ENCODE measurements around the gene SLK.

SLK gene

DNA sequence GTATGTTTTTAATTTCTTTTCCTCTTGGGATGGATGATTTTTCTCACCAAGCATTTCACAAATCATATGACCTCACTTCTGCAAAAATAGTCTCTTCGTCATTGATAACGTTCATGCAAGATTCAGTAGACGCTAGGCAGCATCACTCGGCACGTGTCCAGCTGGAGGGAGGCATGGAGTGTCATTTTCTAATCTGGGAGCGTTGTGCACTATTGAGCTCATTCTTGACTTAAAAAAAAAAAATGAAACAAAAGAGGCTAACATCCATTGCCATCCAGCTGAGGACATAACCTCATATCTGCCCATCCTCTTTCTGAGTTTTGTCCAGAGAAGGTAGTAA, 62.6 kb downstream of the SLK start:
- TF ChIP-seq POLR2AphosphoS5 (IDR thresholded peaks at IDR 0.05; ENCODE audit: low read depth, low read length) (no peak), TAF1 (IDR thresholded peaks at IDR 0.05; ENCODE audit: borderline replicate concordance, insufficient read depth, low read length) (no peak), FOXP2 (optimal IDR thresholded peaks at IDR 0.05; ENCODE audit: borderline replicate concordance, extremely low read depth, extremely low read length, insufficient read depth) (no peak), SIN3A (IDR thresholded peaks at IDR 0.05; ENCODE audit: borderline replicate concordance, insufficient read depth, low read length) (no peak)
- TF ChIP-seq, protein P1, sequence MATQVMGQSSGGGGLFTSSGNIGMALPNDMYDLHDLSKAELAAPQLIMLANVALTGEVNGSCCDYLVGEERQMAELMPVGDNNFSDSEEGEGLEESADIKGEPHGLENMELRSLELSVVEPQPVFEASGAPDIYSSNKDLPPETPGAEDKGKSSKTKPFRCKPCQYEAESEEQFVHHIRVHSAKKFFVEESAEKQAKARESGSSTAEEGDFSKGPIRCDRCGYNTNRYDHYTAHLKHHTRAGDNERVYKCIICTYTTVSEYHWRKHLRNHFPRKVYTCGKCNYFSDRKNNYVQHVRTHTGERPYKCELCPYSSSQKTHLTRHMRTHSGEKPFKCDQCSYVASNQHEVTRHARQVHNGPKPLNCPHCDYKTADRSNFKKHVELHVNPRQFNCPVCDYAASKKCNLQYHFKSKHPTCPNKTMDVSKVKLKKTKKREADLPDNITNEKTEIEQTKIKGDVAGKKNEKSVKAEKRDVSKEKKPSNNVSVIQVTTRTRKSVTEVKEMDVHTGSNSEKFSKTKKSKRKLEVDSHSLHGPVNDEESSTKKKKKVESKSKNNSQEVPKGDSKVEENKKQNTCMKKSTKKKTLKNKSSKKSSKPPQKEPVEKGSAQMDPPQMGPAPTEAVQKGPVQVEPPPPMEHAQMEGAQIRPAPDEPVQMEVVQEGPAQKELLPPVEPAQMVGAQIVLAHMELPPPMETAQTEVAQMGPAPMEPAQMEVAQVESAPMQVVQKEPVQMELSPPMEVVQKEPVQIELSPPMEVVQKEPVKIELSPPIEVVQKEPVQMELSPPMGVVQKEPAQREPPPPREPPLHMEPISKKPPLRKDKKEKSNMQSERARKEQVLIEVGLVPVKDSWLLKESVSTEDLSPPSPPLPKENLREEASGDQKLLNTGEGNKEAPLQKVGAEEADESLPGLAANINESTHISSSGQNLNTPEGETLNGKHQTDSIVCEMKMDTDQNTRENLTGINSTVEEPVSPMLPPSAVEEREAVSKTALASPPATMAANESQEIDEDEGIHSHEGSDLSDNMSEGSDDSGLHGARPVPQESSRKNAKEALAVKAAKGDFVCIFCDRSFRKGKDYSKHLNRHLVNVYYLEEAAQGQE (IDR thresholded peaks at IDR 0.05; ENCODE audit: insufficient read depth in 1 of 2, low read depth in 2 of 2, low read length in 2 of 2) = no peak

DNA sequence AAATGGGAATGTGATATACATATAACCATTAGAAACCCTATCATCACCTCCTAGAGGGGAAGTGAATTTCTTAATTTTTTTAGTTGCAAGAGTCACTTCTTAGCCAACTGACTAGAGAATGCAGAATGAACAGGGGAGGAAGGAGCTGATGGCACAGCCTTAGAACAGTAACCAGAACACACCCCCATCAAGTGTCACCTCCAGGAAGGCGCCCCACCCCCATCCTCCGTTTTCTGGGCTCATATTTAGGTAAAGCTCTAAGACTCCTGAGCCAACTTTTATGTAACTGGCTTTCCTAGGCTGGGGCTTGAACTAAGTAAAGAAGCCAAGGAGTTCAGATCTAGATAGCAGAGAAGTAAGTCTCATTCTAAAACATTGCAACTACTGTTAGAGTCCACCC, 64.7 kb downstream of the SLK start:
- TF ChIP-seq FOXP2 (optimal IDR thresholded peaks at IDR 0.05; ENCODE audit: borderline replicate concordance, extremely low read depth, extremely low read length, insufficient read depth) (no peak), POLR2AphosphoS5 (IDR thresholded peaks at IDR 0.05; ENCODE audit: low read depth, low read length) (no peak), SIN3A (IDR thresholded peaks at IDR 0.05; ENCODE audit: borderline replicate concordance, insufficient read depth, low read length) (no peak), TAF1 (IDR thresholded peaks at IDR 0.05; ENCODE audit: borderline replicate concordance, insufficient read depth, low read length) (no peak)
- TF ChIP-seq, protein P1 (IDR thresholded peaks at IDR 0.05; ENCODE audit: insufficient read depth in 1 of 2, low read depth in 2 of 2, low read length in 2 of 2) = no peak

DNA sequence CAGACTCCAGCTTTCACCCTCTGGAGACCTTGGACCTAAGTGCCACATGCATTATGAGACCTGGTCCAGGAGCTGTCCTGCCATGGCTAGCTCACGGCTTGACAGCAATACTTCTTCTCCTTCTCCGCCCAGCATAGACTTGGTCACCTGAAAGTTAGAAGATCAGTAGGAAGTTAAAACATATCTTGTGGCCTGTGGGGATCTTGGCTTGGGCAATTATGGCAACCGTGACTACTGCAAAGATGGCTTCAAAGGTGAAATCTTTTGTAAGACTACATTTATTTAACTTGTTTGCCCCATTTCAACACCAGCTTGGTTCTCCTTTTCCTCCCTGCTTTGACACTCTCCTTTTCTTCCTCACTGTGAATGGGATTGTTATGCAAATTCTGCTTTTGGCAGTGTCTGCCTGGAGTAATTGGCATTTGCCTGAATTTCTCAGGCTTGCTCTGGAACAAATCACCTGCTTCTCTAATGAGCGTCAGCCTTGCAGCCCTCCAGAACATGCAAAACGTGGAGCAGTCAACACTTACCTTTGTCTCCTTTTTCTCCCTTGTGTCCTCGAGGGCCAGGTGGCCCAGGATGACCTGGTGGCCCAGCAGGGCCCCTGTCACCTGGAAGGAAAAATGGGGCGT, 65.3 kb downstream of the SLK start:
- TF ChIP-seq TAF1 (IDR thresholded peaks at IDR 0.05; ENCODE audit: borderline replicate concordance, insufficient read depth, low read length) (no peak), FOXP2 (optimal IDR thresholded peaks at IDR 0.05; ENCODE audit: borderline replicate concordance, extremely low read depth, extremely low read length, insufficient read depth) (no peak), SIN3A (IDR thresholded peaks at IDR 0.05; ENCODE audit: borderline replicate concordance, insufficient read depth, low read length) (no peak), POLR2AphosphoS5 (IDR thresholded peaks at IDR 0.05; ENCODE audit: low read depth, low read length) (no peak)
- TF ChIP-seq, protein P1 (IDR thresholded peaks at IDR 0.05; ENCODE audit: insufficient read depth in 1 of 2, low read depth in 2 of 2, low read length in 2 of 2) = no peak

DNA sequence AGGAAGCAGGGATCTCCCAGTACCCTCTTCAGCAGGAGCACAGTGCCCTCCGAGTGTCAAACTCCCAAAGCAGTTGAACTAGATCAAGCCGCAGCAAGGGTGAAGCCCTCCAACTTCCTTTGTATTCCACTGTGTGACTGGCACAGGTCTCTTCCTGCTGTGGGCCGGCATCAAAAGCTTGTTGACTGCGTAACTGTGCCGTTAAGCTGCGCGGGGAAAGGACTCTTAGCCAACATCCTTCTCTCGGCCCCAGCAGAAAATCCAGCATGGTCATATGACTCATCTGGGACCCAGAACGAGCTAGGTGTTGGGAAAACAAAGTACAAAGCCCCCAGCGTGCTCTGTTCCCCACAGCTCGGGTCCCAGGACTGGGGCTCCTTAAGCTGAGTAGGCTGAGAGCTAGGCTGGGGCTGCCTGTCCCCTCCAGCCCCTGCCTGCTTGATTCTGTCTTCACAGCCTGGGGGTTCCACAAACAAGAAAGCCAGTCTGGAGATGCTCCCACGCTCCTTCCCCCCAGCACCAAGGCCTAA, 66.5 kb downstream of the SLK start:
- TF ChIP-seq POLR2AphosphoS5 (IDR thresholded peaks at IDR 0.05; ENCODE audit: low read depth, low read length) = no peak
- TF ChIP-seq, protein P1 (IDR thresholded peaks at IDR 0.05; ENCODE audit: insufficient read depth in 1 of 2, low read depth in 2 of 2, low read length in 2 of 2) = no peak
- no peak for TF ChIP-seq SIN3A (IDR thresholded peaks at IDR 0.05; ENCODE audit: borderline replicate concordance, insufficient read depth, low read length)
- TF ChIP-seq FOXP2 (optimal IDR thresholded peaks at IDR 0.05; ENCODE audit: borderline replicate concordance, extremely low read depth, extremely low read length, insufficient read depth) = no peak
- no peak for TF ChIP-seq TAF1 (IDR thresholded peaks at IDR 0.05; ENCODE audit: borderline replicate concordance, insufficient read depth, low read length)

Measured in PFSK-1 (cell line).